H1 (cell line): ENCODE results near the gene MICALL2. TPM values are rescaled to one million over a fixed set of nuclear protein-coding genes. Genes with fewer than 3 reads are reported as not detected.

ENCODE experiments used
- CTCF ChIA-PET: fragments of 300-600 bp; sonication (Branson Sonifier 250); formaldehyde crosslinking; loops from one replicate; lab custom pipeline; 2021; ENCODE audit not compliant: partially characterized antibody; lab: Charles Lee
- POLR2A ChIA-PET: fragments of 300-600 bp; sonication (Branson Sonifier 250); formaldehyde crosslinking; loops from one replicate; lab custom pipeline; 2021; ENCODE audit warnings: inconsistent platforms; ENCODE audit not compliant: partially characterized antibody; lab: Charles Lee
- DNase-seq, 2 experiments: peaks; one replicate each; pipeline versions ENCODE4 v3.0.0 to v3.0.0-alpha.2; 2010 to 2022; ENCODE audit warnings: low spot score in 2 of 2, low read depth in 1 of 2, mixed read lengths in 1 of 2
- FAIRE-seq: peaks from 2 replicates; lab custom pipeline; 2011; peaks lifted over from hg19 to GRCh38; lab: Jason Lieb, UNC
- H2AFZ ChIP-seq: 2 replicates; pipeline ENCODE4 v1.8.1; 2012; ENCODE audit warnings: low read length, inconsistent platforms
- H2AK5ac ChIP-seq: 2 replicates; pipeline ENCODE4 v1.6.1; 2013; ENCODE audit warnings: low read depth, low read length
- H2BK120ac ChIP-seq: replicated peaks from 2 replicates; pipeline ENCODE3; 2013; ENCODE audit warnings: low read depth, low read length, inconsistent platforms
- H2BK12ac ChIP-seq: 2 replicates; pipeline ENCODE4 v1.6.1; 2013; ENCODE audit warnings: low read depth, low read length
- H2BK15ac ChIP-seq: 2 replicates; pipeline ENCODE4 v1.6.1; 2013; ENCODE audit warnings: low read length
- H2BK20ac ChIP-seq: 2 replicates; pipeline ENCODE4 v1.6.1; 2013; ENCODE audit warnings: low read length
- H2BK5ac ChIP-seq: 2 replicates; pipeline ENCODE4 v1.6.1; 2013; ENCODE audit warnings: low read depth, low read length
- H3K14ac ChIP-seq: 2 replicates; pipeline ENCODE4 v1.6.1; 2013; ENCODE audit warnings: inconsistent platforms; ENCODE audit not compliant: insufficient read length
- H3K18ac ChIP-seq: 2 replicates; pipeline ENCODE4 v1.6.1; 2013; ENCODE audit warnings: low read length; ENCODE audit errors: extremely low read depth
- H3K23ac ChIP-seq: 2 replicates; pipeline ENCODE4 v1.6.1; 2013; ENCODE audit warnings: inconsistent platforms; ENCODE audit not compliant: insufficient read length
- H3K23me2 ChIP-seq: 2 replicates; pipeline ENCODE4 v1.6.1; 2013; ENCODE audit warnings: low read depth, low read length
- H3K27ac ChIP-seq: 2 replicates; pipeline ENCODE4 v1.6.1; 2011; ENCODE audit warnings: low read depth, low read length, inconsistent platforms
- H3K27me3 ChIP-seq, 4 experiments: replicated peaks in 1 of 4; 1 replicate in 1 of 4; 2 replicates in 3 of 4; pipeline versions ENCODE4 v1.6.1 to v1.8.1; 2011 to 2013; ENCODE audit warnings: low read length in 3 of 4, mild to moderate bottlenecking in 3 of 4, inconsistent platforms in 2 of 4, mixed read lengths in 2 of 4, moderate library complexity in 1 of 4; ENCODE audit not compliant: control insufficient read depth in 3 of 4, insufficient read depth in 3 of 4; ENCODE audit errors: extremely low read depth in 1 of 4
- H3K36me3 ChIP-seq, 4 experiments: 2 replicates each; pipeline versions ENCODE4 v1.6.1 to v1.8.1; 2011 to 2013; ENCODE audit warnings: mild to moderate bottlenecking in 4 of 4, low read length in 3 of 4, moderate library complexity in 2 of 4, control low read depth in 1 of 4, inconsistent platforms in 1 of 4; ENCODE audit not compliant: insufficient read depth in 4 of 4, control insufficient read depth in 2 of 4
- H3K4ac ChIP-seq: replicated peaks from 2 replicates; pipeline ENCODE3; 2013; ENCODE audit warnings: low read length, low read depth, mixed read lengths, inconsistent platforms; ENCODE audit not compliant: insufficient read length
- H3K4me1 ChIP-seq, 4 experiments: replicated peaks in 1 of 4; 1 replicate in 1 of 4; 2 replicates in 3 of 4; pipeline versions ENCODE4 v1.6.1 to v1.8.1; 2011 to 2013; ENCODE audit warnings: low read length in 3 of 4, inconsistent platforms in 2 of 4, mixed read lengths in 1 of 4; ENCODE audit not compliant: insufficient read depth in 4 of 4, control insufficient read depth in 3 of 4
- H3K4me2 ChIP-seq, 2 experiments: 2 replicates each; pipeline versions ENCODE4 v1.6.1 to v1.8.1; 2011 to 2013; ENCODE audit warnings: low read depth in 2 of 2, low read length in 2 of 2, control low read depth in 1 of 2, inconsistent platforms in 1 of 2, mild to moderate bottlenecking in 1 of 2; ENCODE audit not compliant: insufficient read depth in 1 of 2
- H3K4me3 ChIP-seq, 4 experiments: fragments of 200-600, 300-600 bp in 1 of 4; sonication (generic), shearing (Covaris generic), sonication (Bioruptor Twin) in 1 of 4; 2 replicates each; pipeline versions ENCODE4 v1.5.1 to v1.8.1; 2011 to 2016; ENCODE audit warnings: low read length in 4 of 4, low read depth in 3 of 4, control low read depth in 2 of 4, inconsistent platforms in 2 of 4, mild to moderate bottlenecking in 2 of 4, mixed read lengths in 1 of 4, moderate library complexity in 1 of 4; ENCODE audit not compliant: insufficient read depth in 2 of 4; ENCODE audit errors: extremely low read depth in 1 of 4
- H3K56ac ChIP-seq: replicated peaks from 2 replicates; pipeline ENCODE3; 2013; ENCODE audit warnings: low read depth, mild to moderate bottlenecking, mixed read lengths, low read length, inconsistent platforms; ENCODE audit not compliant: insufficient read length
- H3K79me1 ChIP-seq: 2 replicates; pipeline ENCODE4 v1.6.1; 2013; ENCODE audit warnings: low read depth, low read length, control low read depth
- H3K79me2 ChIP-seq, 2 experiments: 2 replicates each; pipeline versions ENCODE4 v1.6.1 to v1.8.1; 2012 to 2013; ENCODE audit warnings: low read length in 2 of 2, mild to moderate bottlenecking in 2 of 2, inconsistent platforms in 1 of 2; ENCODE audit not compliant: insufficient read depth in 2 of 2, control insufficient read depth in 1 of 2
- H3K9ac ChIP-seq, 4 experiments: replicated peaks in 1 of 4; 1 replicate in 1 of 4; 2 replicates in 3 of 4; pipeline versions ENCODE4 v1.6.1 to v1.8.1; 2011 to 2013; ENCODE audit warnings: low read depth in 3 of 4, low read length in 3 of 4, control low read depth in 2 of 4, mild to moderate bottlenecking in 2 of 4, moderate library complexity in 2 of 4, inconsistent platforms in 1 of 4; ENCODE audit errors: extremely low read depth in 1 of 4
- H3K9me3 ChIP-seq, 2 experiments: 2 replicates each; pipeline versions ENCODE4 v1.6.1 to v1.8.1; 2012 to 2013; ENCODE audit warnings: mild to moderate bottlenecking in 2 of 2, moderate library complexity in 2 of 2, control low read depth in 1 of 2, inconsistent platforms in 1 of 2, low read depth in 1 of 2, low read length in 1 of 2, mixed read lengths in 1 of 2; ENCODE audit not compliant: insufficient read depth in 2 of 2
- H4K20me1 ChIP-seq, 2 experiments: replicated peaks in 1 of 2; 2 replicates each; pipeline versions ENCODE3 to v1.8.1; 2011 to 2013; ENCODE audit warnings: inconsistent platforms in 2 of 2, low read length in 2 of 2, mild to moderate bottlenecking in 1 of 2; ENCODE audit not compliant: insufficient read depth in 2 of 2, control insufficient read depth in 1 of 2
- H4K5ac ChIP-seq: 2 replicates; pipeline ENCODE4 v1.6.1; 2013; ENCODE audit warnings: low read length, low read depth, mixed read lengths, inconsistent platforms; ENCODE audit not compliant: insufficient read length
- H4K8ac ChIP-seq: 2 replicates; pipeline ENCODE4 v1.8.0; 2013; ENCODE audit warnings: mild to moderate bottlenecking, moderate library complexity, low read length, inconsistent platforms; ENCODE audit not compliant: insufficient read depth; ENCODE audit errors: extremely low read depth
- H4K91ac ChIP-seq: replicated peaks from 2 replicates; pipeline ENCODE3; 2013; ENCODE audit warnings: low read length, mixed read lengths, inconsistent platforms; ENCODE audit not compliant: insufficient read length
- BRCA1 ChIP-seq: IDR thresholded peaks from 2 replicates; pipeline ENCODE4 v1.6.1; 2012; ENCODE audit warnings: low read depth, low read length, improper control_type of control experiment
- CHD2 ChIP-seq: IDR thresholded peaks from 2 replicates; pipeline ENCODE4 v1.6.1; 2012; ENCODE audit warnings: low read length, improper control_type of control experiment
- CTBP2 ChIP-seq: IDR thresholded peaks from 2 replicates; pipeline ENCODE4 v1.7.0; 2011; ENCODE audit warnings: borderline replicate concordance, mild to moderate bottlenecking, moderate library complexity, mixed read lengths, low read length; ENCODE audit not compliant: insufficient read depth, insufficient read length
- CTCF ChIP-seq, 3 experiments: IDR thresholded peaks; 1 replicate in 2 of 3; 2 replicates in 1 of 3; pipeline versions ENCODE4 v1.5.1 to v1.6.1; 2011; ENCODE audit warnings: low read length in 3 of 3, mild to moderate bottlenecking in 3 of 3, inconsistent platforms in 2 of 3, low read depth in 1 of 3, moderate library complexity in 1 of 3; ENCODE audit not compliant: insufficient read depth in 1 of 3; ENCODE audit errors: control extremely low read depth in 1 of 3
- EGR1 ChIP-seq: IDR thresholded peaks from 2 replicates; pipeline ENCODE4 v1.6.1; 2011; ENCODE audit warnings: low read depth, low read length, borderline replicate concordance
- JUN ChIP-seq: IDR thresholded peaks from 2 replicates; pipeline ENCODE4 v1.6.1; 2011; ENCODE audit warnings: low read depth, mild to moderate bottlenecking, improper control_type of control experiment, low read length
- KDM1A ChIP-seq: fragments of 200-600, 300-600 bp; sonication (generic); IDR thresholded peaks from 2 replicates; pipeline ENCODE4 v1.7.1; 2016; ENCODE audit warnings: mild to moderate bottlenecking, low read length, borderline replicate concordance
- MAFK ChIP-seq: IDR thresholded peaks from 2 replicates; pipeline ENCODE4 v1.6.1; 2012; ENCODE audit warnings: low read depth, mild to moderate bottlenecking, improper control_type of control experiment, low read length
- NANOG ChIP-seq: IDR thresholded peaks from 2 replicates; pipeline ENCODE4 v1.6.1; 2011; ENCODE audit warnings: low read length, low read depth, mild to moderate bottlenecking, inconsistent platforms; ENCODE audit not compliant: insufficient read depth, poor library complexity, severe bottlenecking
- SUZ12 ChIP-seq: fragments of 200-600 bp; sonication (generic); IDR thresholded peaks from 2 replicates; pipeline ENCODE4 v1.6.1; 2012; ENCODE audit warnings: mild to moderate bottlenecking, inconsistent platforms, low read length, moderate library complexity, mixed read lengths
- YY1 ChIP-seq: IDR thresholded peaks from 2 replicates; pipeline ENCODE4 v1.6.1; 2011; ENCODE audit warnings: low read depth, mild to moderate bottlenecking, low read length
- WGBS, 2 experiments: shearing (Covaris generic) in 1 of 2; methylation state at CpG; one replicate each; pipeline versions ENCODE4 v1.1.6 to v1.1.7; 2013 to 2015; ENCODE audit warnings: low lambda C conversion rate in 2 of 2, mixed read lengths in 2 of 2, inconsistent platforms in 1 of 2, low coverage in 1 of 2, missing lambda C conversion rate in 1 of 2; ENCODE audit not compliant: insufficient replicate concordance in 2 of 2, insufficient coverage in 1 of 2, insufficient read length in 1 of 2; ENCODE audit errors: extremely low coverage in 1 of 2, missing lambda C conversion rate in 1 of 2; 5-methylcytosine and 5-hydroxymethylcytosine counted together
- polyA plus RNA-seq, 7 experiments: library from polyadenylated mRNA; depleted of rRNA in 3 of 7; stranded (reverse) in 5 of 7; unstranded in 2 of 7; fragments of >200 nt in 5 of 7; fragments of 200-250 nt in 2 of 7; gene quantifications; 1 replicate in 5 of 7; 2 replicates in 1 of 7; 4 replicates in 1 of 7; pipeline versions ENCODE4 v1.2.1 to v1.2.3, GENCODE V29; 2011 to 2013; ENCODE audit warnings: missing spikeins in 2 of 7, mixed read lengths in 2 of 7
- total RNA-seq: library from RNA; stranded (reverse); fragmentation: NEBNext Ultra II Directional; extraction: Animal tissue kit (Norgen Biotek cat#: 25700); gene quantifications from 2 replicates; pipeline ENCODE4 v1.2.1, GENCODE V29; 2021

The MICALL2 gene
- total and polyA plus RNA-seq, 2 of the 8 experiments (the other 6 are each of a cell fraction or from before 2014, with no cell fraction given): 5.3 to 8.5 TPM

GRCh38 chr7:1421946-1422345 lies 37.3 kb downstream of the MICALL2 start:
- no peak overlapping the region for H2BK5ac ChIP-seq
- no peak overlapping the region for H3K14ac ChIP-seq
- no peak overlapping the region; the same call in 1 of the 2 replicates for H2BK12ac ChIP-seq
- H3K18ac ChIP-seq: no peak overlapping the region
- no peak overlapping the region for H2AK5ac ChIP-seq
- no peak overlapping the region for H2BK20ac ChIP-seq
- peak overlapping the region; percentile 57; the same call in 1 of the 2 replicates for H4K8ac ChIP-seq
- H3K9ac ChIP-seq: no peak overlapping the region
- CTCF ChIA-PET: interaction anchor here (2.0 kb wide), 1 partner anchor 11 kb away, joined by 15 read pairs; no protein-coding TSS in a partner anchor
- H3K79me1 ChIP-seq: no peaks in the 10 kb centered on the region
- FAIRE-seq: no peak
- H3K36me3 ChIP-seq: no peaks in the 10 kb centered on the region
- no peak overlapping the region for H3K27ac ChIP-seq
- no peak overlapping the region for H3K4ac ChIP-seq
- no peaks in the 10 kb centered on the region for H3K79me2 ChIP-seq
- H4K91ac ChIP-seq: no peak overlapping the region
- WGBS, 2 experiments: 77% methylated on average over 4 of the region's 8 CpGs; no CpG with 5 or more reads in 1 of the 2 experiments
- H2AFZ ChIP-seq: no peak overlapping the region
- H2BK120ac ChIP-seq: no peak overlapping the region
- POLR2A ChIA-PET: no interaction called here
- no peaks in the 10 kb centered on the region for H3K9me3 ChIP-seq
- H2BK15ac ChIP-seq: no peak overlapping the region
- no peaks in the 10 kb centered on the region for H4K20me1 ChIP-seq
- peaks cover 0 to 6% (median 2%) of the 10 kb centered on the region in 4 experiments; a peak in 5 of 7 replicates for H3K4me1 ChIP-seq
- no peak overlapping the region for H3K56ac ChIP-seq
- H4K5ac ChIP-seq: no peak overlapping the region
- H3K4me3 ChIP-seq: no peak overlapping the region
- TF ChIP-seq YY1: no peak
- no peak for TF ChIP-seq MAFK
- no peak for TF ChIP-seq CTBP2
- no peak for TF ChIP-seq BRCA1
- no peak for TF ChIP-seq JUN
- no peak for TF ChIP-seq CTCF (IDR thresholded peaks at IDR 0.05; ENCODE audit: control extremely low read depth in 1 of 3, insufficient read depth in 1 of 3, low read depth in 1 of 3, low read length in 3 of 3)
- no peak for TF ChIP-seq SUZ12
- no peak for TF ChIP-seq KDM1A
- no peak for TF ChIP-seq EGR1
- TF ChIP-seq CHD2: no peak
- no peak for TF ChIP-seq NANOG
- no peak overlapping the region for H3K23ac ChIP-seq
- no peaks in the 10 kb centered on the region for H3K23me2 ChIP-seq
- no peaks in the 10 kb centered on the region for H3K27me3 ChIP-seq
- no peak overlapping the region for H3K4me2 ChIP-seq
- DNase-seq: no peak
